CD1c-positive myeloid dendritic cell (primary cell): ENCODE measurements around the gene GLA.
A peak's percentile ranks its signal among the peaks of the same experiment; 100 is the strongest.

ENCODE experiments used
- DNase-seq: peaks from one replicate; pipeline ENCODE4 v3.0.0-alpha.2; 2016; ENCODE audit errors: extremely low spot score

The GLA gene

GRCh38 chrX:101407748-101408531 lies at the start of gene GLA, which contains the start of gene HNRNPH2:
Gene GLA (minus strand): TSS chrX:101407925. CDS start chrX:101407903, 22 bp downstream.
Gene HNRNPH2 (plus strand): TSS chrX:101408222. CDS start chrX:101411989, 3,767 bp downstream.
- DNase-seq, result peak; percentile 95

GRCh38 chrX:101452056-101452455 lies 44.3 kb upstream of the GLA start:
- peak; percentile 24 for DNase-seq

- DNase-seq, result no peak
Measured at GRCh38 chrX:101450961-101451360, 43.2 kb upstream of the GLA start.

GRCh38 chrX:101450085-101450484 lies 42.4 kb upstream of the GLA start:
- no peak for DNase-seq

GRCh38 chrX:101449279-101449678 lies 41.6 kb upstream of the GLA start:
- no peak for DNase-seq

- DNase-seq, result no peak
Measured at GRCh38 chrX:101442085-101442484, 34.4 kb upstream of the GLA start.

- no peak for DNase-seq
Measured at GRCh38 chrX:101430457-101431078, 22.8 kb upstream of the GLA start.

- DNase-seq, result no peak
Measured at GRCh38 chrX:101429934-101430333, 22.2 kb upstream of the GLA start.

GRCh38 chrX:101427954-101428353 lies 20.2 kb upstream of the GLA start:
- no peak for DNase-seq

- DNase-seq, result no peak
Measured at GRCh38 chrX:101419489-101419888, 11.8 kb upstream of the GLA start.

- peak; percentile 69 for DNase-seq
Measured at GRCh38 chrX:101417981-101418841, 10.5 kb upstream of the GLA start.

GRCh38 chrX:101417190-101417589 lies 9.5 kb upstream of the GLA start:
- DNase-seq, result no peak

GRCh38 chrX:101416691-101417090 lies 9.0 kb upstream of the GLA start:
- DNase-seq, result no peak

GRCh38 chrX:101415180-101416145 lies 7.7 kb upstream of the GLA start:
- DNase-seq, result peak; percentile 77

GRCh38 chrX:101411984-101412383 lies 4.3 kb upstream of the GLA start:
- DNase-seq, result peak; percentile 26

GRCh38 chrX:101410461-101410860 lies 2.7 kb upstream of the GLA start:
- no peak for DNase-seq

GRCh38 chrX:101409043-101409442 lies 1.3 kb upstream of the GLA start:
- no peak for DNase-seq

- DNase-seq, result no peak
Measured at GRCh38 chrX:101408532-101408841, 762 bp upstream of the GLA start.

GRCh38 chrX:101407167-101407747 lies 468 bp downstream of the GLA start:
- peak; percentile 54 for DNase-seq

- no peak for DNase-seq
Measured at GRCh38 chrX:101399825-101400224, 7.9 kb downstream of the GLA start.

- no peak for DNase-seq
Measured at GRCh38 chrX:101398694-101399093, 9.0 kb downstream of the GLA start.
